HFFc6 (cell line): ENCODE results near the gene CMTM2. TPM values are rescaled to one million over a fixed set of nuclear protein-coding genes. Genes with fewer than 3 reads are reported as not detected.

Experiments used
- DNase-seq: peaks from one replicate; pipeline ENCODE4 v3.0.0-alpha.2; 2018
- H3K27ac Mint-ChIP-seq: 2 replicates; pipeline ENCODE4 v1.8.0; 2020; ENCODE audit warnings: mild to moderate bottlenecking, mixed read lengths
- H3K27me3 Mint-ChIP-seq: 2 replicates; pipeline ENCODE4 v1.8.0; 2021; ENCODE audit warnings: mild to moderate bottlenecking, moderate library complexity, mixed read lengths; ENCODE audit not compliant: insufficient read depth
- H3K36me3 Mint-ChIP-seq: 2 replicates; pipeline ENCODE4 v1.8.0; 2021; ENCODE audit warnings: low read depth, mixed read lengths
- H3K4me1 Mint-ChIP-seq: 2 replicates; pipeline ENCODE4 v1.8.0; 2020; ENCODE audit warnings: low read depth, mixed read lengths
- H3K4me3 Mint-ChIP-seq: 2 replicates; pipeline ENCODE4 v1.8.0; 2020; ENCODE audit warnings: mild to moderate bottlenecking, moderate library complexity, mixed read lengths
- H3K9me3 Mint-ChIP-seq: 2 replicates; pipeline ENCODE4 v1.8.0; 2020; ENCODE audit warnings: mild to moderate bottlenecking, mixed read lengths
- CTCF ChIP-seq: fragments of 200-600 bp; sonication (generic); IDR thresholded peaks from 2 replicates; pipeline ENCODE4 v1.5.0; 2021; ENCODE audit warnings: antibody characterized with exemption, mild to moderate bottlenecking
- total RNA-seq, 6 experiments: library from RNA; stranded (reverse); fragmentation: NEBNext Ultra II Directional; extraction: Animal tissue kit (Norgen Biotek cat#: 25700); gene quantifications; 2 replicates in 1 of 6; 3 replicates in 5 of 6; pipeline ENCODE4 v1.2.3, GENCODE V29; 2021

CMTM2 gene
- total RNA-seq, 6 experiments from 2014 or later, result not detected

GRCh38 chr16:66549284-66550131 lies 29.8 kb upstream of the CMTM2 start, which contains the start of gene TK2:
Gene TK2 (minus strand): TSS chr16:66550122. CDS start chr16:66550061, 61 bp downstream.
- H3K4me1 Mint-ChIP-seq, result peaks cover 55% of the 10 kb centered on the region
- DNase-seq, result peak; percentile 53
- H3K4me3 Mint-ChIP-seq, result peak within 1 kb of the TSS; percentile 90
- peak; percentile 50 for TF ChIP-seq CTCF
- H3K27me3 Mint-ChIP-seq, result peaks cover 4% of the 10 kb centered on the region; the same call in 1 of the 2 replicates
- peak within 1 kb of the TSS; percentile 85 for H3K27ac Mint-ChIP-seq
- no peaks in the 10 kb centered on the region for H3K9me3 Mint-ChIP-seq
- peaks cover 23% of the 10 kb centered on the region for H3K36me3 Mint-ChIP-seq

- Mint-ChIP-seq H3K9me3 (no peaks in the 10 kb centered on the region), H3K4me1 (peaks cover 65% of the 10 kb centered on the region), H3K27ac (peak overlapping the region; percentile 87), H3K4me3 (peak overlapping the region; percentile 96), H3K36me3 (peaks cover 30% of the 10 kb centered on the region), H3K27me3 (peaks cover 4% of the 10 kb centered on the region; the same call in 1 of the 2 replicates)
- no peak for DNase-seq
- peak; percentile 63 for TF ChIP-seq CTCF
Measured at GRCh38 chr16:66551348-66551759, 27.9 kb upstream of the CMTM2 start.

- peaks cover 4% of the 10 kb centered on the region; the same call in 1 of the 2 replicates for H3K27me3 Mint-ChIP-seq
- H3K27ac Mint-ChIP-seq, result peak overlapping the region; percentile 87
- H3K9me3 Mint-ChIP-seq, result no peaks in the 10 kb centered on the region
- H3K4me3 Mint-ChIP-seq, result peak overlapping the region; percentile 96
- no peak for DNase-seq
- H3K36me3 Mint-ChIP-seq, result peaks cover 30% of the 10 kb centered on the region
- TF ChIP-seq CTCF, result no peak
- peaks cover 65% of the 10 kb centered on the region for H3K4me1 Mint-ChIP-seq
Measured at GRCh38 chr16:66551788-66552285, 27.4 kb upstream of the CMTM2 start.

- DNase-seq, result peak; percentile 80
- TF ChIP-seq CTCF, result no peak
- Mint-ChIP-seq H3K36me3 (peaks cover 26% of the 10 kb centered on the region), H3K9me3 (no peaks in the 10 kb centered on the region), H3K4me1 (peaks cover 65% of the 10 kb centered on the region), H3K27me3 (peaks cover 4% of the 10 kb centered on the region; the same call in 1 of the 2 replicates), H3K27ac (peak within 1 kb of the TSS; percentile 87), H3K4me3 (peak within 1 kb of the TSS; percentile 96)
Measured at GRCh38 chr16:66552286-66553177, 26.7 kb upstream of the CMTM2 start, which contains the start of gene CKLF. Gene CKLF (plus strand): TSS chr16:66552576. CDS start chr16:66552716, 140 bp downstream.

- Mint-ChIP-seq H3K36me3 (peaks cover 20% of the 10 kb centered on the region), H3K9me3 (no peaks in the 10 kb centered on the region), H3K27ac (peak overlapping the region; percentile 87), H3K4me1 (peaks cover 64% of the 10 kb centered on the region), H3K4me3 (peak overlapping the region; percentile 96), H3K27me3 (peaks cover 4% of the 10 kb centered on the region; the same call in 1 of the 2 replicates)
- no peak for DNase-seq
- no peak for TF ChIP-seq CTCF
Measured at GRCh38 chr16:66553223-66553622, 26.0 kb upstream of the CMTM2 start.
